Measurements from ENCODE around the gene HDLBP.

Gene HDLBP

GRCh38 chr2:241195506-241196130, 119.9 kb downstream of the HDLBP start:
- no peak for DNase-seq (ENCODE audit: low read depth in 2 of 2)

- DNase-seq (ENCODE audit: low read depth in 2 of 2): no peak
Measured at GRCh38 chr2:241194811-241195210, 120.7 kb downstream of the HDLBP start.

- no peak for DNase-seq (ENCODE audit: low read depth in 2 of 2)
Measured at GRCh38 chr2:241193271-241193670, 122.2 kb downstream of the HDLBP start.

GRCh38 chr2:241191081-241191480, 124.4 kb downstream of the HDLBP start:
- DNase-seq (ENCODE audit: low read depth in 2 of 2): no peak

- DNase-seq (ENCODE audit: low read depth in 2 of 2): no peak
Measured at GRCh38 chr2:241190291-241190981, 125.0 kb downstream of the HDLBP start.

GRCh38 chr2:241189856-241190201, 125.6 kb downstream of the HDLBP start:
- no peak for DNase-seq (ENCODE audit: low read depth in 2 of 2)

GRCh38 chr2:241189093-241189855, 126.2 kb downstream of the HDLBP start:
- DNase-seq (ENCODE audit: low read depth in 2 of 2): no peak

GRCh38 chr2:241188361-241189092, 126.9 kb downstream of the HDLBP start, which contains the start of gene ANO7:
Gene ANO7, plus strand, starts transcription at chr2:241188677. Its CDS starts 1,387 bp downstream, at chr2:241190064.
- DNase-seq (ENCODE audit: low read depth in 2 of 2): no peak

- no peak for DNase-seq (ENCODE audit: low read depth in 2 of 2)
Measured at GRCh38 chr2:241187918-241188234, 127.6 kb downstream of the HDLBP start.

GRCh38 chr2:241187101-241187917, 128.2 kb downstream of the HDLBP start:
- no peak for DNase-seq (ENCODE audit: low read depth in 2 of 2)

GRCh38 chr2:241185961-241186360, 129.5 kb downstream of the HDLBP start:
- no peak for DNase-seq (ENCODE audit: low read depth in 2 of 2)

- no peak for DNase-seq (ENCODE audit: low read depth in 2 of 2)
Measured at GRCh38 chr2:241184901-241185300, 130.6 kb downstream of the HDLBP start.

- DNase-seq (ENCODE audit: low read depth in 2 of 2): no peak
Measured at GRCh38 chr2:241183221-241183620, 132.3 kb downstream of the HDLBP start.

GRCh38 chr2:241182531-241183133, 132.8 kb downstream of the HDLBP start:
- no peak for DNase-seq (ENCODE audit: low read depth in 2 of 2)

GRCh38 chr2:241182126-241182525, 133.3 kb downstream of the HDLBP start:
- DNase-seq (ENCODE audit: low read depth in 2 of 2): no peak

GRCh38 chr2:241180495-241180894, 135.0 kb downstream of the HDLBP start:
- DNase-seq (ENCODE audit: low read depth in 2 of 2): no peak

GRCh38 chr2:241179899-241180298, 135.6 kb downstream of the HDLBP start:
- DNase-seq (ENCODE audit: low read depth in 2 of 2): no peak

GRCh38 chr2:241178961-241179360, 136.5 kb downstream of the HDLBP start:
- DNase-seq (ENCODE audit: low read depth in 2 of 2): no peak

- DNase-seq (ENCODE audit: low read depth in 2 of 2): no peak
Measured at GRCh38 chr2:241177526-241178334, 137.7 kb downstream of the HDLBP start.

All from activated CD8-positive, alpha-beta memory T cell treated with anti-CD3 and anti-CD28 coated beads for 4 hours (primary cell).